ENCODE measurements around the gene CYP1A1. TPM values are rescaled to one million over a fixed set of nuclear protein-coding genes. Genes with fewer than 3 reads are reported as not detected.
"Not testable (repeated sequence)": the region's sequence is repeated elsewhere in the genome, so short reads cannot be mapped to it uniquely, and the experiment has no call there.

Gene CYP1A1
- total RNA-seq, 1 donor from 2014 or later: 0.27 TPM

DNA sequence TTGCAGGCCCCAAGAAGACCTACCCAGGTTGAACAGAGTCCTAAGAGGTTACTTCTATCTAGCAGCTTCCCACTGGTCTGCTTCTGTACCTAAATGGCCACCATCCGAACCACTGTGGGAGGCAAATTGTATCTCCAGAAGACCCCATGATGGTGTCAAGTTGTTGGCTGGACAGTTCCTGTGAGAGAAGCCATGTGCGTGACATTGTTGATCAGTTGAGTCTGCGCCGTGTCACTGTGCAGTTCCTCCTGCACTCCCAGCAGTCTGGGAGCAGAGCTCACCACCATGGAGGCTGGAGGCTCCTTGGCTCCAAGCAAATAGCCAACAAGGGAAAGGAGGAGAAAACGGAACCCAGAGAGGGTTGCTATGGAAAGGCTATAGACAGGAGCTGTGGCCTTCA lies 7.5 kb upstream of the CYP1A1 start:
- Mint-ChIP-seq H3K4me3 (no peak overlapping the region), H3K9me3 (peaks cover under 1% of the 10 kb centered on the region), H3K27me3 (ENCODE audit: low read depth) (peaks cover 83% of the 10 kb centered on the region), H3K27ac (no peak overlapping the region), H3K4me1 (no peaks in the 10 kb centered on the region), H3K36me3 (no peaks in the 10 kb centered on the region)
- no peak for DNase-seq (ENCODE audit: low spot score in 2 of 2, unreplicated experiment in 2 of 2)
- TF ChIP-seq, protein P1, sequence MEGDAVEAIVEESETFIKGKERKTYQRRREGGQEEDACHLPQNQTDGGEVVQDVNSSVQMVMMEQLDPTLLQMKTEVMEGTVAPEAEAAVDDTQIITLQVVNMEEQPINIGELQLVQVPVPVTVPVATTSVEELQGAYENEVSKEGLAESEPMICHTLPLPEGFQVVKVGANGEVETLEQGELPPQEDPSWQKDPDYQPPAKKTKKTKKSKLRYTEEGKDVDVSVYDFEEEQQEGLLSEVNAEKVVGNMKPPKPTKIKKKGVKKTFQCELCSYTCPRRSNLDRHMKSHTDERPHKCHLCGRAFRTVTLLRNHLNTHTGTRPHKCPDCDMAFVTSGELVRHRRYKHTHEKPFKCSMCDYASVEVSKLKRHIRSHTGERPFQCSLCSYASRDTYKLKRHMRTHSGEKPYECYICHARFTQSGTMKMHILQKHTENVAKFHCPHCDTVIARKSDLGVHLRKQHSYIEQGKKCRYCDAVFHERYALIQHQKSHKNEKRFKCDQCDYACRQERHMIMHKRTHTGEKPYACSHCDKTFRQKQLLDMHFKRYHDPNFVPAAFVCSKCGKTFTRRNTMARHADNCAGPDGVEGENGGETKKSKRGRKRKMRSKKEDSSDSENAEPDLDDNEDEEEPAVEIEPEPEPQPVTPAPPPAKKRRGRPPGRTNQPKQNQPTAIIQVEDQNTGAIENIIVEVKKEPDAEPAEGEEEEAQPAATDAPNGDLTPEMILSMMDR (IDR thresholded peaks at IDR 0.05; ENCODE audit: unreplicated experiment): no peak

DNA sequence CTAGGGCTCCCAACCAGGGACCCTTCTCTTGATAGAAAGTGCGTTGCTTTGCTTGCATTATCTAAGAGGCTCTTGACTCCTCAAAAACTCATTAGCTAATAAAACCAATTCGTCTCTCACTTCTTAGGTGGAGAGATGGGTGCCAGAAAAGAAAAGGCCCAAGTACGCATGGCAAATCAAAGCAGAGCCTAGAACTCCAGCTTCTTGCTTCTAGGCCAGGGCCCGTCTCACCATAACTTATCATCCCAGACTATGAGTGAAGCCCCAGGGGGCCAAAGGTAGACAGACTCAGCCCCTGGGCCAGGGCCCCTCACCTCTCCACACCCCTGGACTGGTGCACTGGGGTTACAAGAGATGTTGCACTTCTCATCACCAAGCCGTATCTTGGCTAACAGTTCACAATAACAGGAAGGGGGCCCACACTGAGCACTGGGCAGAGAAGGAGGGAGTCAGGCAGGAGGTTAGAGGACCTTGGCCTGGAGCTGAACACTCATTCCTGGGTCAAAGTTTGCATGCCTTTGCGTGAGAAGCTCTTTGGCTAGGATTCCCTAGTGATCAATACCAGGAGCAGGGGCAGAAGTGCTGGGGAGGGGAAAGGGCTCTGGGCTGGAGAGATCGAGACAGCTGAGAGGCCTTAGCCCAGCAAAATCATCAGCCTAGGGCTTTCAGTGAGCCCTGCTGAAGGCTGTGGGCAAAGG lies 5.4 kb upstream of the CYP1A1 start:
- H3K9me3 Mint-ChIP-seq: no peaks in the 10 kb centered on the region
- TF ChIP-seq, protein P1 (IDR thresholded peaks at IDR 0.05; ENCODE audit: unreplicated experiment): no peak
- H3K27ac Mint-ChIP-seq: no peak overlapping the region
- H3K4me1 Mint-ChIP-seq: no peaks in the 10 kb centered on the region
- H3K4me3 Mint-ChIP-seq: no peak overlapping the region
- no peaks in the 10 kb centered on the region for H3K36me3 Mint-ChIP-seq
- DNase-seq (ENCODE audit: low spot score in 2 of 2, unreplicated experiment in 2 of 2): no peak
- peaks cover 83% of the 10 kb centered on the region for H3K27me3 Mint-ChIP-seq (ENCODE audit: low read depth)

DNA sequence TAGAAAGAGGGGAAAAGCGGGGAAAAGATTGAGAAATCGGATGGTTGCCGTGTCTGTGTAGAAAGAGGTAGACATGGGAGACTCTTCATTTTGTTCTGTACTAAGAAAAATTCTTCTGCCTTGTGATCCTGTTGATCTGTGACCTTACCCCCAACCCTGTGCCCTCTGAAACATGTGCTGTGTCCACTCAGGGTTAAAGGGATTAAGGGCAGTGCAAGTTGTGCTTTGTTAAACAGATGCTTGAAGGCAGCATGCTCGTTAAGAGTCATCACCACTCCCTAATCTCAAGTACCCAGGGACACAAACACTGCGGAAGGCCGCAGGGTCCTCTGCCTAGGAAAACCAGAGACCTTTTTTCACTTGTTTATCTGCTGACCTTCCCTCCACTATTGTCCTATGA lies 4.0 kb upstream of the CYP1A1 start:
- H3K36me3 Mint-ChIP-seq; H3K27ac Mint-ChIP-seq; H3K9me3 Mint-ChIP-seq; H3K4me3 Mint-ChIP-seq; DNase-seq (ENCODE audit: low spot score in 2 of 2, unreplicated experiment in 2 of 2); H3K4me1 Mint-ChIP-seq: not testable (repeated sequence)
- peaks cover 80% of the 10 kb centered on the region for H3K27me3 Mint-ChIP-seq (ENCODE audit: low read depth)

DNA sequence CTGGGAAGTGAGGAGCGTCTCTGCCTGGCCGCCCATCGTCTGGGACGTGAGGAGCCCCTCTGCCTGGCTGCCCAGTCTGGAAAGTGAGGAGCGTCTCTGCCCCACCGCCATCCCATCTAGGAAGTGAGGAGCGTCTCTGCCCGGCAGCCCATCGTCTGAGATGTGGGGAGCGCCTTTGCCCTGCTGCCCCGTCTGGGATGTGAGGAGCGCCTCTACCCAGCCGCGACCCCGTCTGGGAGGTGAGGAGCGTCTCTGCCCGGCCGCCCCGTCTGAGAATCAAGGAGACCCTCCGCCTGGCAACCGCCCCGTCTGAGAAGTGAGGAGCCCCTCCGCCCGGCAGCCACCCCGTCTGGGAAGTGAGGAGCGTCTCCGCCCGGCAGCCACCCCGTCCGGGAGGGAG lies 3.4 kb upstream of the CYP1A1 start:
- H3K27ac Mint-ChIP-seq; H3K4me3 Mint-ChIP-seq; H3K9me3 Mint-ChIP-seq; H3K36me3 Mint-ChIP-seq; H3K4me1 Mint-ChIP-seq; DNase-seq (ENCODE audit: low spot score in 2 of 2, unreplicated experiment in 2 of 2): not testable (repeated sequence)
- peaks cover 80% of the 10 kb centered on the region for H3K27me3 Mint-ChIP-seq (ENCODE audit: low read depth)

DNA sequence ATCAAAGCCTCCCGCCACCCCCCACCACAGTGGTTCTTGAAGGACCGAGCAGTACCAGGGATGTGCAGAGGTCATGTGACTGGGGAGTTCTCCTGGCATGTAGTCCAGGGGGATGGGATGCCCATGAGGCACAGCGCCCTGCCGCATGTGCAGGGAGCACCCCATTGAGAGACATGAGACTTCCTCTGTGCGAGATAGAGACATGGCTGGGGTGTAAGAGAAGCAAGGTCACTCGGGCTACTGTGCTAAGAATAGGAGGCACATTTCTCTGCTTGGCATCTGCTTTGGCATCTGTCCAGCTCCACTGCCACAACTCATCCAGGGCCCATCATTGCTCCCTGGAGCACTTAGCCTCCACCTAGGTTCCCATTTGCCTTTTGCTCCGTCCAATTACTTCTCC lies 2.4 kb upstream of the CYP1A1 start:
- no peaks in the 10 kb centered on the region for H3K36me3 Mint-ChIP-seq
- peaks cover 4% of the 10 kb centered on the region for H3K4me1 Mint-ChIP-seq
- TF ChIP-seq, protein P1 (IDR thresholded peaks at IDR 0.05; ENCODE audit: unreplicated experiment): no peak
- H3K4me3 Mint-ChIP-seq: no peak overlapping the region
- no peak overlapping the region for H3K27ac Mint-ChIP-seq
- no peaks in the 10 kb centered on the region for H3K9me3 Mint-ChIP-seq
- peaks cover 78% of the 10 kb centered on the region for H3K27me3 Mint-ChIP-seq (ENCODE audit: low read depth)
- DNase-seq (ENCODE audit: low spot score in 2 of 2, unreplicated experiment in 2 of 2): no peak

DNA sequence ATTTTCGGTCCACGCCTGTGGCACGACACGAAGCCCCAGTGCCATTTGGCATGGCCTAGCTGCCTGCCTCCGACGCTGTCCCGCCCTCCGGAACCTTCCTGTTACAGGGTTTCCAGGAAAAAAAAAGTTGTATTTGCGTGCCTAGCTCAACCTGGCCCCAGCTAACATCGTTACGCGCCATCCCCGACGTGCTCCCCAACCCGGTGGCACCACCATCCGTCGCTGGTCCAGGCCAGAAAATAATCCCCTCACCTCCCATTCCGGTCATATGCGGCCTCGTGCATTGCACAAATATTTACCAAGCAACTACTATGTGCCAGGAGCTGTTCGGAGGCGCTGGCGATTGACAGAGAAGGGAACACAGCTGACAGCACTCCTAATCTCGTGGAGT lies 1.4 kb upstream of the CYP1A1 start:
- peaks cover 75% of the 10 kb centered on the region for H3K27me3 Mint-ChIP-seq (ENCODE audit: low read depth)
- H3K9me3 Mint-ChIP-seq: no peaks in the 10 kb centered on the region

More for the DNA sequence above, 1.4 kb upstream of the CYP1A1 start:
- TF ChIP-seq, protein P1 (IDR thresholded peaks at IDR 0.05; ENCODE audit: unreplicated experiment): no peak
- Mint-ChIP-seq H3K4me3 (peak overlapping the region; percentile 51), H3K4me1 (peaks cover 4% of the 10 kb centered on the region), H3K27ac (no peak overlapping the region), H3K36me3 (no peaks in the 10 kb centered on the region)
- DNase-seq (ENCODE audit: low spot score in 2 of 2, unreplicated experiment in 2 of 2): no peak
